ENCODE measurements around the gene WDR77.

WDR77 gene

GRCh38 chr1:111476761-111477309, 27.8 kb upstream of the WDR77 start:
- peak overlapping the region; percentile 41; the same call in 1 of the 2 replicates for H3K4me3 ChIP-seq (ENCODE audit: low read length)
- no peak for TF ChIP-seq ZNF274 (IDR thresholded peaks at IDR 0.05; ENCODE audit: low read depth, low read length)

GRCh38 chr1:111476214-111476613, 27.2 kb upstream of the WDR77 start:
- H3K4me3 ChIP-seq (ENCODE audit: low read length), result peak overlapping the region; percentile 6; the same call in 1 of the 2 replicates
- no peak for TF ChIP-seq ZNF274 (IDR thresholded peaks at IDR 0.05; ENCODE audit: low read depth, low read length)

GRCh38 chr1:111475701-111476100, 26.6 kb upstream of the WDR77 start:
- no peak for TF ChIP-seq ZNF274 (IDR thresholded peaks at IDR 0.05; ENCODE audit: low read depth, low read length)
- H3K4me3 ChIP-seq (ENCODE audit: low read length), result peak overlapping the region; percentile 6; the same call in 1 of the 2 replicates

GRCh38 chr1:111474521-111474920, 25.5 kb upstream of the WDR77 start:
- no peak for TF ChIP-seq ZNF274 (IDR thresholded peaks at IDR 0.05; ENCODE audit: low read depth, low read length)
- H3K4me3 ChIP-seq (ENCODE audit: low read length), result no peak overlapping the region

GRCh38 chr1:111474106-111474505, 25.1 kb upstream of the WDR77 start:
- no peak for TF ChIP-seq ZNF274 (IDR thresholded peaks at IDR 0.05; ENCODE audit: low read depth, low read length)
- H3K4me3 ChIP-seq (ENCODE audit: low read length), result no peak overlapping the region

GRCh38 chr1:111471538-111471937, 22.5 kb upstream of the WDR77 start:
- H3K4me3 ChIP-seq (ENCODE audit: low read length), result no peak overlapping the region
- TF ChIP-seq ZNF274 (IDR thresholded peaks at IDR 0.05; ENCODE audit: low read depth, low read length), result no peak

GRCh38 chr1:111471012-111471411, 22.0 kb upstream of the WDR77 start:
- no peak for TF ChIP-seq ZNF274 (IDR thresholded peaks at IDR 0.05; ENCODE audit: low read depth, low read length)
- no peak overlapping the region for H3K4me3 ChIP-seq (ENCODE audit: low read length)

GRCh38 chr1:111470596-111470995, 21.5 kb upstream of the WDR77 start:
- TF ChIP-seq ZNF274 (IDR thresholded peaks at IDR 0.05; ENCODE audit: low read depth, low read length), result no peak
- H3K4me3 ChIP-seq (ENCODE audit: low read length), result no peak overlapping the region

GRCh38 chr1:111469539-111469938, 20.5 kb upstream of the WDR77 start:
- no peak overlapping the region for H3K4me3 ChIP-seq (ENCODE audit: low read length)
- no peak for TF ChIP-seq ZNF274 (IDR thresholded peaks at IDR 0.05; ENCODE audit: low read depth, low read length)

GRCh38 chr1:111468717-111469100, 19.7 kb upstream of the WDR77 start:
- no peak overlapping the region for H3K4me3 ChIP-seq (ENCODE audit: low read length)
- no peak for TF ChIP-seq ZNF274 (IDR thresholded peaks at IDR 0.05; ENCODE audit: low read depth, low read length)

GRCh38 chr1:111467865-111468716, 19.0 kb upstream of the WDR77 start:
- no peak for TF ChIP-seq ZNF274 (IDR thresholded peaks at IDR 0.05; ENCODE audit: low read depth, low read length)

GRCh38 chr1:111466480-111466879, 17.4 kb upstream of the WDR77 start:
- H3K4me3 ChIP-seq (ENCODE audit: low read length), result no peak overlapping the region
- TF ChIP-seq ZNF274 (IDR thresholded peaks at IDR 0.05; ENCODE audit: low read depth, low read length), result no peak

More at GRCh38 chr1:111467865-111468716, 19.0 kb upstream of the WDR77 start:
- H3K4me3 ChIP-seq (ENCODE audit: low read length), result no peak overlapping the region

- no peak overlapping the region for H3K4me3 ChIP-seq (ENCODE audit: low read length)
- no peak for TF ChIP-seq ZNF274 (IDR thresholded peaks at IDR 0.05; ENCODE audit: low read depth, low read length)
These were observed 16.7 kb upstream of the WDR77 start for GRCh38 chr1:111465754-111466153.

GRCh38 chr1:111463029-111463683, 14.1 kb upstream of the WDR77 start:
- H3K4me3 ChIP-seq (ENCODE audit: low read length), result no peak overlapping the region
- TF ChIP-seq ZNF274 (IDR thresholded peaks at IDR 0.05; ENCODE audit: low read depth, low read length), result no peak
